Measurements from ENCODE around the gene TTC39A. TPM values are rescaled to one million over a fixed set of nuclear protein-coding genes. Genes with fewer than 3 reads are reported as not detected.

The TTC39A gene
- total and polyA plus RNA-seq, 7 donors: 0.48 to 12.4 (median 6.0) TPM

DNA sequence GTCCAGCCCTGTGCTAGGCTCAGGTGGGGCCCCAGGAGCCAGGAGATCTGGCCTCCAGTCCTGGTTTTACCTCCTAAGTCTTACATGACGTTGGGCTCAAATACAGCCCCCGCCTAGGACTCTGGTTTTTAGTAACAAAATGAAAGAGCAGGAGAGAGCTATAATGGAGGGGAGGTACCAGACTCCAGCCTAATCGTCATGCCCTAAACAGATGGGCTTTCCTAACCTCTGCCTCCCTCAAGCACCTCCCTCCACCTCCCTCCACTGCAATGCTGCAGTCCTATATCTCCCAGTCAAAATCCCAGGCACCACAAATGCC lies 28.6 kb downstream of the TTC39A start:
- Histone ChIP-seq H3K4me1 (no peaks in the 10 kb centered on the region), H3K36me3 (ENCODE audit: insufficient read depth in 1 of 2, low read depth in 1 of 2) (no peaks in the 10 kb centered on the region), H3K4me3 (no peak overlapping the region), H3K27ac (no peak overlapping the region), H3K27me3 (ENCODE audit: insufficient read depth in 3 of 3, low read length in 2 of 3) (no peaks in the 10 kb centered on the region), H3K9me3 (no peaks in the 10 kb centered on the region)
- ATAC-seq (no peak), DNase-seq (no peak)
- WGBS, 3 donors: 75 to 79% (median 78%) methylated on average over 3 of the region's 3 CpGs
- TF ChIP-seq, protein P1, sequence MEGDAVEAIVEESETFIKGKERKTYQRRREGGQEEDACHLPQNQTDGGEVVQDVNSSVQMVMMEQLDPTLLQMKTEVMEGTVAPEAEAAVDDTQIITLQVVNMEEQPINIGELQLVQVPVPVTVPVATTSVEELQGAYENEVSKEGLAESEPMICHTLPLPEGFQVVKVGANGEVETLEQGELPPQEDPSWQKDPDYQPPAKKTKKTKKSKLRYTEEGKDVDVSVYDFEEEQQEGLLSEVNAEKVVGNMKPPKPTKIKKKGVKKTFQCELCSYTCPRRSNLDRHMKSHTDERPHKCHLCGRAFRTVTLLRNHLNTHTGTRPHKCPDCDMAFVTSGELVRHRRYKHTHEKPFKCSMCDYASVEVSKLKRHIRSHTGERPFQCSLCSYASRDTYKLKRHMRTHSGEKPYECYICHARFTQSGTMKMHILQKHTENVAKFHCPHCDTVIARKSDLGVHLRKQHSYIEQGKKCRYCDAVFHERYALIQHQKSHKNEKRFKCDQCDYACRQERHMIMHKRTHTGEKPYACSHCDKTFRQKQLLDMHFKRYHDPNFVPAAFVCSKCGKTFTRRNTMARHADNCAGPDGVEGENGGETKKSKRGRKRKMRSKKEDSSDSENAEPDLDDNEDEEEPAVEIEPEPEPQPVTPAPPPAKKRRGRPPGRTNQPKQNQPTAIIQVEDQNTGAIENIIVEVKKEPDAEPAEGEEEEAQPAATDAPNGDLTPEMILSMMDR (IDR thresholded peaks at IDR 0.05): no peak
- intact Hi-C loops (cut with DNase I): no loop called here

DNA sequence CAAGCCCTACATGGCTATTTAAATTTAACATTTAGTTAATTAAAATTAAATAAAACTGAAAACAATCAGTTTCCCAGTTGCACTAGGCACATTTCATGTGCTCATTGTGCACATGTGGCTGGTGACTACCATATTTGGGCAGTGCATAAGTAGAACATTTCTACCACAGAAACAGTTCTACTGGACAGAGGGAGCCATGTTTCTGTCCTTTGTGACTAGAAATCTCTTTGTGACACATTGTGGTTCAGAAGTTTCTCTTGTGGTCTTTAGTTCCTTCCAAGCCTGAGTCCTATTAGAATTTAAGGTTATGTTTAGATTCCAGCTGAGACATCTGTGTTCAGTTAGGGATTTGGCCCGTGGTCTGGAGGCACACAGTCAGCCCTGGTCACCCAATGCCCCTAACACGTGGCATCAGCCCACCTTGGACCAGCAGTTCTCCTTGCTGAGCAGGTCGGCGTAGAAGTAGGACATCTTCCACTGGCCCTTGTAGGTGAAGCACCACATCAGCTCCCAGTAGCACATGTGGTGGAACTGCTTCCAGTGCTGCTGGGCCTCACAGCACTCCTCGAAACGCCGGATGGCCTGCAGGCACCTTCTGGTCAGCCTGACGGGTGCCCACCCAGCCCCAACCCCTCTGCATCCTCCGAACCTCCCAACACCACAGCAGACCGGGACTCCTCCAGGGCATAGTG lies 29.1 kb downstream of the TTC39A start:
- no peaks in the 10 kb centered on the region for H3K36me3 ChIP-seq (ENCODE audit: insufficient read depth in 1 of 2, low read depth in 1 of 2)
- DNase-seq: no peak

DNA sequence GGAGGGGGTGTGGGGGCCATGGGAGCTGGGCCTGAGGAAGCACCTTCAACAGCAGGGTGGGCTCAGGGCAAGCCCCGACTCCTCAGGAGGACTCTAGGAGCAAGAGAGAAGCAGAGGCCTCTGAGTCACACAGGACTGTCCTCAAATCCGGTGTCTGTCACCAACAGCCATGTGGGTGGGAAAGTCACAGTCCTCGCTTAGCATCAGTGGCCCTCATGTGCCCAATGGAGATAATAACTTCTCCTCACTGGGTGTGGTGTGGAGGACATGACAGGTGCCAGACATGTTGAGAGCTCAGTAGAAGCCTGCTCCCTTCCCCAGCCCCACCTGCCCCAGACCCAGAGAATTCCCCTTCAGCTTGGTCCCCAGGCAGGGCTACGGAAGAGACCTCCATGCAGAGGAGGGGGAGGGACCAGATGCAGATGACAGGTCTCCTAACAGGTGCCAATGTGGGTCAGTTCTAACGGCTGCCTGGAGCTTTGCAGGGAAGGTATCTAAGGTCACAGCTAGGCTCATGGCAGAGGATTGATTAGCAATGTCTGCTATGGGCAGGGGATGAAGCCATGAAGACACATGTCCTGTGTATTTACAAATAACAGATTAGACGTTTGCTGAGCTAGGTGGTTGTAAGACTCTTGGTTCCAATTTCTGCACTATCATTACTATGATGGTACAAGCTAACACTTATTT lies 30.2 kb downstream of the TTC39A start:
- H3K4me3 ChIP-seq: no peak overlapping the region
- TF ChIP-seq, protein P1 (IDR thresholded peaks at IDR 0.05): no peak
- H3K27ac ChIP-seq: no peak overlapping the region
- no peaks in the 10 kb centered on the region for H3K27me3 ChIP-seq (ENCODE audit: insufficient read depth in 3 of 3, low read length in 2 of 3)
- H3K9me3 ChIP-seq: no peaks in the 10 kb centered on the region
- WGBS, 3 donors: 75 to 80% (median 75%) methylated on average over 6 of the region's 6 CpGs
- intact Hi-C loops (cut with DNase I): loop anchor here in 1 of 2 donors (5.0 kb wide), 1 partner anchor 63 kb away; the partner anchor contains the start of gene RNF11
- ATAC-seq: no peak
- no peaks in the 10 kb centered on the region for H3K36me3 ChIP-seq (ENCODE audit: insufficient read depth in 1 of 2, low read depth in 1 of 2)
- H3K4me1 ChIP-seq: no peaks in the 10 kb centered on the region
- DNase-seq: no peak

More for the DNA sequence above, 29.1 kb downstream of the TTC39A start:
- Histone ChIP-seq H3K27me3 (ENCODE audit: insufficient read depth in 3 of 3, low read length in 2 of 3) (no peaks in the 10 kb centered on the region), H3K9me3 (no peaks in the 10 kb centered on the region), H3K27ac (no peak overlapping the region), H3K4me1 (no peaks in the 10 kb centered on the region), H3K4me3 (no peak overlapping the region)
- intact Hi-C loops (cut with DNase I): no loop called here
- TF ChIP-seq, protein P1 (IDR thresholded peaks at IDR 0.05): no peak
- WGBS, 3 donors: 89 to 92% (median 91%) methylated on average over 10 of the region's 10 CpGs
- no peak for ATAC-seq

DNA sequence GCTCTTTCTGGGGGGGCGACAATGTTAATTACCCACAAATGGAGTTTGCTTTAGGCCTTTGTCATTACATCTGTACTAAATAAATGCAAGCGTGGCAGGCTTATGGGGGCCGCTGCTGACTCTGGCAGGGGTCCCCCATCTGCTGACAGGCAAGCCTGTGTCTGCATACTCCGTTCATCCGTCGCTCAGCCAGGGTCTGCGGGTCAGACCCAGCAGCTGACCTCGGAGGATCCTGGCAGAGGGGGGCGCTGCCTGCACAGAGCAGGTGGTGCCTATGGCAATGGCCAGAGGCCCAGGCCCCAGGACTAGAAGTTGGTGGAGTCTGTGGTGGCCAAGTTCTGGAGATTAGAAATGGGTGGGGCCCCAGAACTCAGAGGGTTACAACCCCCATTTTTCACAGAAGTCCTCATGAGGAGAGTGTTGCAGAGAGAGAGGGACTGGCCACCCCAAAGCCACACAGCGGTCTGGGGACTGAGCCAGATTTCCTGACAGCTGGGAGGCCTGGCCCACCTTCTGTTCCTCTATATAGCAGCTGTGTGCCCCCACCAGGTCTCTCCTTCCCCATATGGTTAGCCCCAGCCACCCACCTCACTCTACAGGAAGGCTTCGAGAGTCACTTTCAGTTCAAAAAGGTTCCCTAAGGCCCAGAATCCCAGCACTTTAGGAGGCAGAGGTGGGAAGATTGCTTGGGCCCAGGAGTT lies 31.0 kb downstream of the TTC39A start:
- intact Hi-C loops (cut with DNase I): loop anchor here in 1 of 2 donors (5.0 kb wide), 1 partner anchor 62 kb away; the partner anchor contains the start of gene RNF11
- DNase-seq (no peak), ATAC-seq (no peak)
- Histone ChIP-seq H3K4me3 (no peak overlapping the region), H3K27me3 (ENCODE audit: insufficient read depth in 3 of 3, low read length in 2 of 3) (no peaks in the 10 kb centered on the region), H3K36me3 (ENCODE audit: insufficient read depth in 1 of 2, low read depth in 1 of 2) (no peaks in the 10 kb centered on the region), H3K9me3 (no peaks in the 10 kb centered on the region), H3K4me1 (no peaks in the 10 kb centered on the region), H3K27ac (no peak overlapping the region)
- TF ChIP-seq, protein P1 (IDR thresholded peaks at IDR 0.05): no peak
- 88 to 90% (median 89%) methylated on average over 11 of the region's 11 CpGs for WGBS, 3 donors
